Endometrial microvascular endothelial cells (primary cell): ENCODE data around the gene ZNF860. TPM values are rescaled to one million over a fixed set of nuclear protein-coding genes. Genes with fewer than 3 reads are reported as not detected.

Experiments used
- in situ Hi-C: cut with HindIII; loops from 2 replicates; pipeline ENCODE4 v1.10.0; 2017; ENCODE audit warnings: low sequenced_read_pairs, low pct_unique_long_range_greater_than_20kb; ENCODE audit errors: inconsistent ontology term
- total RNA-seq: library from RNA; depleted of rRNA; stranded (reverse); fragments of >200 nt; gene quantifications from one replicate; pipeline ENCODE4 v1.2.3, GENCODE V29; 2015; ENCODE audit errors: inconsistent ontology term

The ZNF860 gene
- total RNA-seq, 1 donor from 2014 or later: 2.0 TPM

- in situ Hi-C loops: no loop called here
Observed at GRCh38 chr3:32022947-32023346, 41.4 kb downstream of the ZNF860 start.

- in situ Hi-C loops: no loop called here
Observed at GRCh38 chr3:32026593-32026992, 45.0 kb downstream of the ZNF860 start.

DNA sequence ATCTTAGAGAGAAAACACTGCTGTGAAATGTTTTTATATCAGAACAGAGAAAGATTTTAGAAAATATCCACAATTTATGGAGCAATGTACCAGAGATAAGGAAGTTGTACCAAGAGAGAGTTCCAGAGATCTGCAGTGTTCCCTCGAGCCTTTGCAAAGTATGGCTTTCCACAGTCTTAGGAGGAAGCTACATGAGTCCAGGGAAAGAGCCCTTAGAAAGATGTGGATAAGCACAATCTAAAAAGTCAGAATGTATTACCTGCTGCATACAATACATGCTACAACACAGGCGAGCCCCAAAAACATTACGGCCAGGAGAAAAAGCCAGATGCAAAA lies 56.4 kb downstream of the ZNF860 start:
- in situ Hi-C loops: no loop called here

DNA sequence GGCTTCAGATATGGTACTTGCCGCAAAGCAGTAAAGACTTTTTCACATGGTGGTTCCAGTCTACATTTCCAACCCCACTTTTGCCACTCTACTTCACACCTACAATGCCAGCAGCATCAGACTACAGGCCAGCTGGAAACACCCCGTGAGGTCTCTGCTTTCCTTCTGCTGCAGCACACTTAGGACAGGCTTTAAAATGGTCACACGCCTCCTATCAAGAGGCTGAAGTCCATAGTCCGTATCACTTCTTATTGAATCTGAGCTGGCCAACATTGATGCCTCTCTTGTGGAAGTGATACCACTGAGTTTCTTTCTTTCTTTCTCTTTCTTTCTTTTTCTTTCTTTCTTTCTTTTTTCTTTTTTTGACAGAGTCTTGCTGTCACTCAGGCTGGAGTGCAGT lies 59.8 kb downstream of the ZNF860 start:
- in situ Hi-C loops: no loop called here

Other genes with a start within 250 kb of the ZNF860 start
- gene OSBPL10, start 488 bp upstream of the ZNF860 start, total RNA-seq: 23.3 TPM
- gene GPD1L, start 124.9 kb downstream of the ZNF860 start, total RNA-seq: 22.4 TPM